GM21526 (cell line): ENCODE measurements around the gene BRINP3.

Experiments used
- ATAC-seq: cut with Tn5 transposase; IDR thresholded peaks from one replicate; pipeline ENCODE4 v1.9.1; 2021; ENCODE audit warnings: moderate library complexity; ENCODE audit not compliant: unreplicated experiment, low FRiP score

The BRINP3 gene

DNA sequence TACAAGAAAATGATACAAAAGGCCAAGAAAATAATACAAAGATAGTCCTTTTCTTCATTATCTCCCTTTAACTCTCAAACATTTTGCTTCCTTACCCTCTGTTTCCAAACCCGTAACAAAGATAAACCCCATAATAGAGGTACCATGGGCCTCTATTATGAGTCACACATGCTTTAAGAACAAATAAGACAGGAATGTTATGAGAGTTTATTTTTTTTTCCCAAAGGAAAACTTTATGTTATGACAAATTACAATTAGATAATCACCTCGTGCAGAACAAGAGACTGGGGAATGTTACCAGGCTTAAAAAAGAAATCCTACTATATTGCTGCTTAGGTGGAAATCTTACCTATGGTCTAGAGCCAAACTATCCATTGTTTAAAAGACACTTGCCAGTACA is 272.0 kb downstream of the BRINP3 start:
- ATAC-seq, result no peak

DNA sequence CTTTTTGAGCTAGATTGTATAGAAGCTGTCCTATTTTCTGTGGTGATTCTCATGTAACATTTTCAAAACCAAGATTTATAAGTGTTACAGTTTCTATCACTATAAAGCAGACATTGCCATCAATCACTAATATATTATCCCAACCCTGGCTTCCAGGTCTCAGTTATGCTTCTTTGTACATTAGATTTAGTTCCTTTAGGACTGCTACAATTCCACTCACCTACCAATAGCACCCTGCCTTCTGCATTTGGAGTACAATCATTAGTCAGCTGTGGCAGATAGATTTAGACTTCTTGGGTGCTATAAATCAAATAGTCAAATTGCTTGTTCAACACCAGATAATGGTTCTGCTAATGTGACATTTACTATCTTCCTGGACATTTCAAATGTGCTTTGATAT is 281.6 kb downstream of the BRINP3 start:
- no peak for ATAC-seq

DNA sequence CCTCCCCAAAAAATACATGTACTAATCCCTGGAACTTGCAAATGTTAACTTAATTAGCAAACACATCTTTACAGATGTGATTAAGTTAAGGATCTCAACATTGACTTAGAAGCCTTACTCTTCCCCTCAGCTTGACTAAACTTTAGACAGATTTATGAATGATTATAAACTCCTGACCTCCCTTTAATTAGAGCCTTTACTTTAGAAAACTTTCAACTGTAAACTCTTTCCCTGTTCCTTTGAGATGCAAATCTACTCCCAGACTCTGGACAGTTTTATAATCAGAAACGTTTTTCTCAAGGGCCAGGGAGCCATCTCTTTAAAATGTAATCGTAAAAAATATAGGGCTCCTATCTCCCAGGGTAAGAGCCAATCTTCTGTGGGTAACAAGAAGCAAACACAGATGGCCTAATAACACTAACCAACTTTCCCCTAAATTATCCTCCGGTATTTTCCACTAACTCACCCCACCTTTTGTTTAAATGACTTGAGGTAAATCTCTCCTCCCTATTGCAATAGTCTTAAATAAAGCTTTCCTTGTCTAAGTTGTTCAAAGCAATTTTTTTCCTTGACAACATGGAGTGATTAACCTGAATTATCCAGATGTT is 284.1 kb downstream of the BRINP3 start:
- no peak for ATAC-seq

- no peak for ATAC-seq
Measured at GRCh38 chr1:190192627-190193026, 285.0 kb downstream of the BRINP3 start.

GRCh38 chr1:190183588-190183987 is 294.1 kb downstream of the BRINP3 start:
- ATAC-seq, result no peak

DNA sequence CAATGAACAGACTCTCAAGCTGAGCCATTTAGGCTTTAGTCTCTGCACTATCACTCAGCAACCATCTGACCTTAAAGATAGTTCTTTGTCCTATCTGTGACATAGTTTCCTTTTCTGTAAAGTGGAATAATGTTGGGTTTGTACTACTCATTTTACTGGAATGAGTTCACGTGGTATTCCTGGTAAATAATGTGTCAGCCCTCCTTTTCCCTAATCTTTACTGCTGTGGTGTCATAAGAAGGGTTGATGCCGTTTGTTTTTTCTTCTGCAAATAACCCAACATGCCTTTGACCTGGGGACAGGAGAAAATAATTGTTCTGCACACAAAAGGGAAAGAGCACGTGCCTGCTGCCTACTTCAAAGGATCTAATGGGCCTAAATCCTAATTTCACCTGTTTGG is 297.8 kb downstream of the BRINP3 start:
- ATAC-seq, result no peak

- ATAC-seq, result no peak
Measured at GRCh38 chr1:190178827-190179226, 298.8 kb downstream of the BRINP3 start.

DNA sequence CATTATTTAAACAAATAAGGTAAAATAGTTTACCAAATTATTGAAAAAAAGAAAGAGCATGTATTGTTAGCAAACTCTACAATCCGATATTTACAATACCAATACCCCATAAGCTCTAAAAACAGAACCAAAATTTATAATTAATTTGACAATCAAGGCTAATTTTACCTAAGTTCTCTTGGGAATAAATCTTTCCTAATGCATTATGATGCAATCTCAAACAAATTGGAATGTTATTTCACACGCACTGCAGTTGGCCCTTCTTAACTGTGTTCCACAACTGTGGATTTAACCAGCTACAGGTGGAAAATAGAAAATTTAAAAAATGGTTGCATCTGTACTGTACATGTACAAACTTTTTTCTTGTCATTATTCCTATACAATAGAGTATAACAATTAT is 300.1 kb downstream of the BRINP3 start:
- no peak for ATAC-seq

GRCh38 chr1:190176776-190177175 is 300.9 kb downstream of the BRINP3 start:
- no peak for ATAC-seq

GRCh38 chr1:190175320-190175719 is 302.3 kb downstream of the BRINP3 start:
- ATAC-seq, result no peak

DNA sequence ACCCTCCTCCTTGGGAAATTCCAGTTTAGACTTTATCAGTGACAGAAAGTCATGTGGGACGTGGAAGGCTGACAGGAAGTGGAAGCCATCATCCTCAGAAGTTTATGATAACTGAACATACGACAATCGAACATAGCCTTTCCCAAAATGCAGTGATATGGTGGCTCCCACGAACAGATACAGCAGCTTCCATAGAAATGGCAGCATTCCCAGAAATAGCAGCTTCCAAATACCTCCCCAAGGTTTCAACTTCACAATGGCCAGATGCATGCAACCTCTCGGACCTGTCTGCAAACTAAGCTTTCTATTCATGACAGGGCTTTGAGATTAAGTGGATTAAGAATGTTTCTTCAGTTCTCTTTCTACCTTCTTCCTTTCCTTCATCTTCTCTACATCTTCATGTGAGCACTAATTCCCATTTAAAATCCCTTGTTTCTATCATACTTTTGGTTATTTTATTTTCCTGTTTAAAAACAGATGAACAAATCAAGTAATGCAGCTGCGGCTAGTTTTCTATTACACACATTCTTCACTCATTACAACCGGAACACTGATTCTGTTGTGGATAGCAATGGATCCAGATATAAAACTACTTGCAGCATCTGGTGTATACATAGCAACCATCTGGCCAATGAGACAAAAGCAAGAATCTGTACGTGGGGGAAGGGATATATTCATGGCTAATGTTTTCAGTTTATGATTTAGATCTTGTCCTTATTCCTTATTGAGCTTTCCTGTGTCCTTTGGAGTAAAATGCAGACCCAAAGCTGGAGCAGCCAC is 304.8 kb downstream of the BRINP3 start:
- no peak for ATAC-seq

DNA sequence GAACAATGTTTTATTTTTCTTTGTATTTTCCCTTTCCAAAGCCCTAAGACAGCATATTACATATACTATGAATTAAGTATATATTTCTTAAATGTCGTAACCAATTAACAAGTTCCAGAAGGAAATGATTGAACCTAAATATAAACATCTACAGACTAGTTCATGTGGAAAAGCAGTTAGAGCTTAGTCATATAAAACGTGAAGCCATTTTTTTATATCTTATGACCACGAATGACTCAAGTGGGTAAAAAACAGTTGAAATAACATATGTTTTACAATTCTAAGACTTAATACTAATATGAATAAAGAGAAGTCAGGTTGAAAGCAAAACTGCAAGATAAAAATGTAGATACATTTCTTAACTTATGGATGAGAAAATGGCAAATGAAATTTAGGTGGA is 307.3 kb downstream of the BRINP3 start:
- no peak for ATAC-seq

- no peak for ATAC-seq
Measured at GRCh38 chr1:190169311-190170067, 308.2 kb downstream of the BRINP3 start.

- ATAC-seq, result no peak
Measured at GRCh38 chr1:190168893-190169280, 308.8 kb downstream of the BRINP3 start.

DNA sequence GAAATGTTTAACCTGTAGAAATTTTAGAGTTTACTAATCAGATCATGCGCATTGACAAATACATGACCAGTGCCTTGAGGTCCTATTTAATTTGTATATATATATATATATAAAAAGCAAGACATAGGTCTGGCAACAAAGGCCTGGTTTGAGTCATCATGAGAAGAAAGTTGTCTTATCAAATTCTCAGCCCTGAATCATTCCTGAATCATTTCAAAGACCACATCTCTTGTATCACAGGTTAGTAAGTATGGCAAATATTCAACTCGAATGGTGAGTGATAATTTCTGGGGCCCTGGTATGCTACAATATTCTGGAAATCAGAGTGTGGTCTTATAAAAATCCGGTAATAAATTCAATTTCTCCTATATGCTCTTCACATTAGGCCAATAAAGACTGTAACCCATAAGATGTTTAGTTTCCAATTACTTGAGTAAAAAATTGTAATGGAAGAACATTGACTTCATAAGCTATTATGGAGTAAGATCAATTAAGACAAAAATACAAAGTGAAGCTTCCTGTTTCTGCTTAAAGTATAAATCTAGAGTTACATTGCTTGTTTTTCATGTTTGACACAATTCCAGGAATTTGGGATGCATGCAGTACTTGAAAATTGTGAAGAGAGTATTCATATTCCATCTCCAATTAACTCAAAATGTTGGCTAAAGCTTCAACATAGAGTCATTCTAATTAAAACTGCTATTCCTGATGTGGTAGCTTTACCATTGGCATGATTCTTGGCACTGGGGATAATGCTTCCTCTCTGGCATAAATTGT is 309.4 kb downstream of the BRINP3 start:
- ATAC-seq, result no peak

DNA sequence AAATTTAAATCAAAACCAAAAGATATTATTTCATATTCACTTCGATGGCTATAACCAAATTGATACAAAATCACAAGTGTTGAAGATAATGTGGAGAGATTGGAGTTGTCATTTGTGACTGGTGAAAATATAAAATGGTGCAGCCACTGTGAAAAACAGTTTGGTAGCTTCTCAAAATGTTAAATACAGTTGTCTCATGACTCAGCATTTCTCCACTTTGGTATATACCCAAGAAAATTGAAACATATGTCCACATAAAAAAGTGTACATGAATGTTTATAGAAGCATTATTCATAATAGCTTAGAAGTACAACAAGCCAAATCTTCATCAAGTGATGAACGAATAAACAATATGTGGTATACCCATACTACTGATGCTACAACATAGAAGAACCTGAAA is 318.5 kb downstream of the BRINP3 start:
- ATAC-seq, result no peak

DNA sequence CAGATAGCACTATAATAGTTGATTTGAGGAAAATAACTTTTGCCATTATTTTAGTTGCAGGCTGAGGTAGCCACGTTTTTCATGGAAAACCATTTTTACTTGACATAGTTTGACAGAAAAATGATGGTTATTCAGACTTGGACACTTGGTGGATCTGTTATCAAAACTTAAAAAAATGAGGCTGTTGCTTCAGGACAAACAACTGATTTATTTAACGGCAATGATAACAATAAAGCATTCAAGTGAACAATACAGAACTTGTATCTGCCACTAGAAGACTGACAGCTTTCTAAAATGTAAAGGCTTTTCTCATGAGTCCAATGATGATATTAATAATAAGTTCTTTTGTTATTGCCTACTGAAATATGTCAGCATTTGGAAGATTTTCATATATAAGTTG is 322.9 kb downstream of the BRINP3 start:
- no peak for ATAC-seq

DNA sequence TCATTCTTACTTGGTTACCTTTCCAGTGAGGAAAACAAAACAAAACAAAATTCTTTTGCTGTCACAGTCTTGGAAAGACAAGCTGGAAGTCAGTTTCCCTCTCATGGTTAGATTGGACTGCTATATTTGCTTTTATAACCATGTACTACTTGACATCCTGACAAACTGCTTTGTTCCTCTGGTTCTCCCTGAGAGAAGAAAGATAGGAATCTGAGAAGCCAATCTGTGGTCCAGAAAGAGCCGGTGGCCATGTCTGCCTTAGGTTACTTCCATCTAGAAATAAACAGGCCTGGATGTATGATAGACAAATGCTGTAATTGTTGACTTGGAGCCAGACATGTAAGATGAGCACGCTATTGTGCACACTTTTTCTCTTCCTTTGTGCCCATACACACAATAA is 330.0 kb downstream of the BRINP3 start:
- ATAC-seq, result no peak

DNA sequence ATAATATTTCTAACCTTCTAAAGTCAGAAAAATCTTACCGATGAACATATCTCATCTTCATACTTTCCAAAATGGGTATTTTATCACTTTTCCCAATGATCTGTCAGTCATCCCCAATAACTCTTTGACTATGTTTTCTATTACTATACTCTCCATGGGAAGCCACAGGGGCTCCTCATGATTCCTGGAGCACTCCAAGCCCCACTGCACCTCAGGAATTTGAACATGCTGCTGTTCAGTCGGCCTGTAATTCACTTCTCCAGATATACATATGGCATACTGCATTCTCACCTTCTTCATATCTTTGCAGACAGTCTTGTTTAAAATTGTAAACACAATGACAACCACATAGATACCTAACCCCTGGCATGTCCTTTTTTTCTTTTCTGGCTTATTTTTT is 333.0 kb downstream of the BRINP3 start:
- no peak for ATAC-seq

GRCh38 chr1:190140644-190141043 is 337.0 kb downstream of the BRINP3 start:
- ATAC-seq, result no peak

GRCh38 chr1:190138702-190139101 is 339.0 kb downstream of the BRINP3 start:
- no peak for ATAC-seq
